G401 (cell line): ENCODE measurements around the gene PRPF18. TPM values are rescaled to one million over a fixed set of nuclear protein-coding genes. Genes with fewer than 3 reads are reported as not detected.

Experiments used
- DNase-seq: peaks from one replicate; pipeline ENCODE4 v3.0.0-alpha.2; 2015; ENCODE audit warnings: low spot score
- in situ Hi-C: cut with HindIII; loops from 2 replicates; pipeline ENCODE4 v1.10.0; 2016; ENCODE audit warnings: low sequenced_read_pairs, mixed read lengths
- total RNA-seq: library from RNA; depleted of rRNA; stranded (reverse); fragments of >200 nt; shearing (Covaris generic); gene quantifications from 2 replicates; pipeline ENCODE4 v1.2.3, GENCODE V29; 2014

Gene PRPF18
- total RNA-seq, 1 experiment from 2014 or later, result 32.5 TPM

DNA sequence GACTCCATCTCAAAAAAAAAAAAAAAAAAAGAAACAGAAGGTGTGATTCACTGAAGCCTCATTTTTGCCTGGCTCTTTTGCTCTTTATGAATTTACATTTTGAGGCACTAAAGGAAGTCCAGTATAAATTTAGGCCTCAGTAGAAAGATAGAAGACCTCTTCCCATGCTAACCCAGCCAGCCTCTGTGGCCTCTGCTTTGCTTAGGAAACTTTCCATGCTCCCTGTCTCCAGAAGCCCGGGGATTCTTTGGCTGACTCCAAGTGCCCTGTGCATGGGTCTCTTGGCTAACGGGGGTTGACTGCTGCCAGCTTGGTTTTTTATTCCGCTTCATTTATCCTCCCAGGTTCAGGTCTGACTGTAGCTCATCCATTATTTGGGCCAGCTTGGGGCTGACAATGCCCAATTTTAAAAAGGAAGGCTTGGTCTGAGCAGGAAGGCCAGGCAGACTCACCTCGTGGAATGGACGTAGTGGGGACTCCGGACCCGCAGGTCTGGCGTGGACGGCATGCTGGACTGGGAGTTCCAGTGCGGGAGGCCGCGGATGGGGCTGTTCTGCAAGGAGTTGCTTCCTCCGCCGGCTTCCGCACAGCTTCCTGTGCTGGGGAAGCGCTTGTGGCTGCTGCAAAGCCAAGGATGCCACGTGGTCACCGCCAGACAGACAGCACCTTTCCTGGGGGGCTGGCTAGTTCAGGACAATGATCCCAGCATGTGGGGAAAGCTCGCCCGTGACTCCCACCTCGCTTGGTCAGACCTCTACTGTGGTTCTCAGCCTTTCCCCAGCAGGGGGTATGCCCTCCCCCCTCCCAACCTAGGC lies 72.3 kb downstream of the PRPF18 start:
- peak; percentile 65 for DNase-seq
- in situ Hi-C loops, result no loop called here

DNA sequence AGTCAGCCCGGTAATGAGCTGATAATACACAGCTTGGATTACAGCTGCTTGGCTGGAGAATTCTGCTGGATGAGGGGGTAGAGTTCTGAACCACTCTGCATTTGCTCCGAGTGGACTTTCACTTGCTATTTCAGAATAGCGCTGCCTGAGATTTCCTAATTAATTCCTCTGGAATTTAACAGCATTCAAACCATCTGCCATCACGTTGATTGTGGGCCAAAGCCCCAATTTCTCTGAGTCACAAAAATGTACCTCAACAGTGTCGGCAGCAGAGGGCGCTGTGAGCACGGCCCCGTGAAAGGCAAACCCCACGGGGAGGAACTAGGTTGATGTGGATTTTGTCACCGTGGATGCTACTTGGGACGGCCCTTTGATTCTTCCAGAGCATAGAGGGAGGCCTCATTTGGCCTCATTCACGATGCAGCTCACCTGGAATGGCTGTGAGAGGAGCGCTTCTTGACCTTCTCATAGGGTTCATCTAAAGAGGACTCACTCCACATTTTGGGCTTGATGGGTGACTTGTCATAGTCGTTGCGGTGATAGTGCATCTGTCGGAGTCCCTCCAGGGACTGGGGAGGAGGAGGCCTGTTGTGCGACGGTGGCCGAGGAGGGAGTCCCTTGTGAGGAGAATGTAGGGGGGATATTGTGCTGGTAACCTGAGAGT lies 73.3 kb downstream of the PRPF18 start:
- in situ Hi-C loops, result no loop called here
- DNase-seq, result peak; percentile 86

GRCh38 chr10:13660551-13660920 lies 73.8 kb downstream of the PRPF18 start:
- in situ Hi-C loops, result no loop called here

DNA sequence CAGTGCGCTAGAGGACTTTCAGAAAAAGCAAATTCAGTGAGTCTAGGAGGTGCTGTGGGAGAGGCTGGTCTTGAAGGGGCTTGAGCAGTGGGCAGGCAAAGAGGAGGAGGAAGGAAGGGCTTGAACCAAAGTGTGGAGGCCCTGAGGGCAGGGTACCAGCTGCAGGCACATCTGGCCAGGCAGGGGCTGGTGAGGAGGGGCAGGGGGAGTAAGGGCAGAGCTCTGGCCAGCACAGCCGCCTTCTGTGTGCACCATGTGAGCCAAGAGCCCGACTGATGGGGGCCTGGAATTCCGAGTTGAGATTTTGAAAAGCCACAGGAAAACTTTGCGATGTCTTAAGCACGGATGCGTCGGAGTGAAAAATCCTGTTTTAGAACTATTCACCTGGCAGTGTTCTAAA lies 74.5 kb downstream of the PRPF18 start:
- in situ Hi-C loops, result no loop called here
- DNase-seq, result no peak

More at GRCh38 chr10:13660551-13660920, 73.8 kb downstream of the PRPF18 start:
- no peak for DNase-seq

DNA sequence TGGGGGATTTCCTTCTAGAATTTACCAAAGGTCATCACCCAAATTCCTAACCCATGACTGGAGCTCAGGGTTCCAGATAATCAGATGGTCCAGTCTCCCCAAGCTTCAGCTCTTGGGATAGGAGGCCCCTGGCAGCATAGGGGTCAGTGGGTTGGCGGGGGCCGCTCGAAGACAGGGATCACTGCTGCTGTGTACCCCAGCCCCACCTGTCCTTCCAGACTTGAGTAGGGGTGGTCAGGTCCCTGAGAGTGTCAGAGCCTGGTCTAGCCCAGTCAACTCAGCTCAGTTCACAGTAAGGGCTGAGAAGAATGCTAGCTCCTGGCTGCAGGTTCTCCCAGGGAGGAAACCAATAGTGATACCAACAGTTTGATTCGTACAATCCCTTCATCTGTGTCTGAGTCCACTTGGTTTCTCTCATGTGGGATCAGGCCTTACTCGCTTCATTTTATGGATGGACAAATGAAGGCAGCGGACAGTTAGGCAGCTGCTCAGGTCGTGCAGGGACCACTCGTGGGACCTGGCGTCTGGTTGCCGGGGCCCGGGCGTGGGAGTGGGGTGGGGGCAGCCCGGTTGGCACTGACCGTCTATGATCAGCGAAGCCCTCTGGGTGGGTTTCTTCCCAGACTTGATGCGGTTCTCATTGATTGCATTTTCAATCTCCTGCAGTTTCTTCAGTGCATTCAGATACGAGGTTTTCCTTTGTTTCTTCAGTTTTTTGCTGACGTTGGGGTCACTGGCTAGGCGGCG lies 78.9 kb downstream of the PRPF18 start:
- DNase-seq, result no peak
- in situ Hi-C loops, result no loop called here

GRCh38 chr10:13668126-13668525 lies 81.4 kb downstream of the PRPF18 start:
- in situ Hi-C loops, result no loop called here
- peak; percentile 25 for DNase-seq

GRCh38 chr10:13669182-13669855 lies 82.6 kb downstream of the PRPF18 start:
- in situ Hi-C loops, result no loop called here

DNA sequence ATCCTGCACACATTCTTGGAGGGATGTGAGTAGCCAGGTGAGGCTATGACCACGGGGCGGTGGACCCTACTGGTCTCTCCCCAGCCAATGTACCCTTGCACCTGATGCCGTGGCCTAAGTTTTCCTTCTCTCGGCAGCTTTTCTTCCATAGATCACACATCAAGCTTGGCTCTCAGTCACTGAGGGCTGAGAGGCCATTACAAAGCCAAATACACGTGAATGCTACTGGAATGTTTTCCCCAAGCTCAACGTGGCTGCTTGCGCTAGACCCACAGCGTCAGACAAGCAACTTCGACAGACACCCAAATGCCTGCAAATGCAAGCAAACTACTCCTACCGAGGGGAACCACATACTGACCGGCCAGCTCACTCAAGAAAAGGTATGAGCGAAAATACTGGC lies 83.1 kb downstream of the PRPF18 start:
- in situ Hi-C loops, result no loop called here
- DNase-seq, result no peak

More at GRCh38 chr10:13669182-13669855, 82.6 kb downstream of the PRPF18 start:
- DNase-seq, result no peak

DNA sequence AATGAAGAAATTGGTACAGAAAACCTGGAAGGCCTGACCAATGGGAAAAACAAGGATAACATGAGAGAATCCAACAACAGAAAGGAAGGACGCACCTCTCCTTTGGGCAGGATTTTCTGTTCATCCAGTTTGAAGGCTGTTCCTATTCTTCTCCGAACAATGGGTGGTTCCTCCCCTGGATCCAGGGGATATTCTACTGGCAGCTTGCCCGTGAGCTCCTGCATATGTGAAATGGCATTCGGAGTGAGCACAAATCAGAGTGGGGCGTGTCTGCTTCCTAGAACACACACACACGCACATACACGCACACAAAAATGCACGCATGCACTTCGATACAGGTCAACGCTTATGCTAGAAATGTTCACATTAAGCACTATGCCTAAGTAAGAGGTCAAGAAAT lies 83.5 kb downstream of the PRPF18 start:
- no peak for DNase-seq
- in situ Hi-C loops, result no loop called here

GRCh38 chr10:13671904-13672303 lies 85.1 kb downstream of the PRPF18 start:
- in situ Hi-C loops, result no loop called here
- DNase-seq, result no peak

- in situ Hi-C loops, result no loop called here
- no peak for DNase-seq
Observed at GRCh38 chr10:13672548-13672947, 85.8 kb downstream of the PRPF18 start.

DNA sequence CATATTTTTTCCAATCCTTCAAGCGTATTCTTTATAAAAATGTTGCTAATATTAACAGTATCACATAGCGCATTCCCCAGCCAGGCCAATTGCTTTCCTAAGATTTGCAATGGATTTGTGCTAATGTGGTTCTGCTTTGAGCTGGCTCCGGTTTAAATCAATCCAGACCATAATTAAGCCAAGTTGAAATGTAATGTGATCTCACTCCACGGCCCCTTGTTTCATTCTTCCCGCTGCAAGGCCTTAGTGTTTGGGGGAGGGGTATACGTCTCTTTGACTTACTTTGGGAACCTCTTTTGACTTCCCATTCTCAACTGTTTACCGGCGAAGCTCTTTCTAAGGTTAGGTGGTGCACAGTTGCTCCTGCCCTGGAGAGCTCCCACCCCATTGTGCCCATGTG lies 86.4 kb downstream of the PRPF18 start:
- DNase-seq, result no peak
- in situ Hi-C loops, result no loop called here

DNA sequence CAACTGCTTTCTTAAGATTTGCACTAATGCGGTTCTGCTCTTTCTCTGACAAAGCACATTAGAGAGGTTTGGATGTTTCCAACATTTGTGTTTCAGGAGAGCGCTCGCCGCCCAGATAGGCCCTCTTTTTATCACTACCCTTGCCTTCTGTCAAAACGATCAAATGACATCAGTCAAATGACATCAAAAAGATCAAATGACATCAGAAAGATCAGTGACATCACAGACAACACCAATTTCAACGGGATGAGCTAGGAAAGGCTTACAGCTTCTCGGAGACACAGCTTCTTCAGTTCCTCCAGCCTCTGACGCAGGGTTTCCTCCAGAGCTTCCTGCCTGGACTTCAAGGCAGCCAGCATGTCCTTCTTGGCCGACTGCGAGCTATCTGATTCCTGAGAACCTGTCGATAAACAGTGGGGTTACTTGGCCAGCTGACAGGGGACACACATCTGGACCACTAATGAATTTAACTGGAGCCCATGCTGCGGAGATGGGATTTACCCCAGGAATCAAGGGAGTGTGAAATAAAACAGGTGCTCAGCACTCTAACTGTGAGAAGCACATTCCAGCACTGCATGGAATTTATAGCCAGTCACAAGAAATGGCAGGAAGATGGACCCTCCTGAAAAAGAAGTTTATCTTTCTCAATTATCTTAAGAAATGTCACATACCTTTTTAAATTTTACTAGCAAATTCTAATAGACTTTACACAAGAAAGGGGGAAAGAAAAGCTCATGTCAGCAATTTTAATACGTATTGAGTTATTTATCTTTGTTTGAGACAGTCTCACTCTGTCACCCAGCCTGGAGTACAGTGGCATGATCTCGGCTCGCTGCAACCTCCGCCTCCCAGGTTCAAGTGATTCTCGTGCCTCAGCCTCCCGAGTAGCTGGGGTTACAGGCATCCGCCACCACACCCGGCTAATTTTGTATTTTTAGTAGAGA lies 88.2 kb downstream of the PRPF18 start:
- DNase-seq, result no peak
- in situ Hi-C loops, result no loop called here

DNA sequence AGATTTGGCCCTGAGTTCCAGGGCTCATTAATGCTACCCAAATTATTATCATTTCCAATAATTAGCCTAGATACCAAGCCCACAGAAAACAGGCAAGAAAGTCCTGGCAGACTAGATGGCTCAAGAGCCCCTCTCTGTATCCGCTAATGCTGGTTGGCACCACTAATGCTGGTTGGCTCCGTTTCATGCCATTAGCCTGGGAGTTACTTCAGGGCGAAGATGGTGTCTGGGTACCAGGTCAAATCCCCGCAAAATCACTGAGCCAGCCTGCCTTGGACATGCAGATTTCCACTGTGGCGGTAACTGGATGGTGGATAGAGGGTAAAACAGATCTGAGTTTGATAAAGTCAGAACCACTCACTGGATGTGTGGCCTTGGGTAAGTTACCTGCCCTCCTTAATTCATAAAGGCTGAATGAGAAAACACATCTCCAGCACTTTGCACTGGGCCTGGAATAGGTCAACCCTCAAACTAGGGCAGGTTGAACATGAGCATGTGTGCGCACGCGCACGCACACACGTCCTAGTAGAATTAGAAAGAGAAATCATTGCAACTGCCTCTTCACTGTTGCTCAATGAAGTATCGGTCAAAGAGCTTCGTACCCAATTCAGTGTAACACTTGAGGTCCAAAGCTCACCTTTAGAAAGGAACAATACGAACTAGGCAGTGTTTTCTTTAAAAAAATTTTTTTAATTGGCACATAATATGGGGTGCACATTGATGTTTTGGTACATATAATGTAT lies 91.5 kb downstream of the PRPF18 start:
- in situ Hi-C loops, result no loop called here
- DNase-seq, result no peak
